ENCODE data around the gene PLXNA2.

PLXNA2 gene

GRCh38 chr1:208202333-208202995, 41.7 kb downstream of the PLXNA2 start:
- DNase-seq = no peak

DNA sequence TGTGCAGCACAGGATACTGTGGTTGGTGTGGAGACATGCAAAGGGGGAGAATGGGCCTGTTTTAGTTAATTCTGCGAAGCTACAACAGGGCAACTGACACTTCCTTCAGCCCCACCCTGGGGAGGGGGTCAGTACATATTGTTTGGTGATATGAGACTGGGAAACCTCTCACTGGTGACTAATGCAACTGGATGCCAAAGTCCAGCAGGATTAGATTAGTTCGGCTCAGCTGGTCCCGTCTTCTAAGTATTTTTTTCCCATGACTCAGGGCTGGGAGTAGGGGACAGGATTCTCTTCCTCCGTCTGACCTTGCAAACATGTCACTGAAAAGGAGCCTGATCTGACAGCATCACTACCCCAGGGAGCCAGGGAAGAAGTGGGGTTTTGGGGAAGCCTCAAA, 43.0 kb downstream of the PLXNA2 start:
- no peak for DNase-seq

DNA sequence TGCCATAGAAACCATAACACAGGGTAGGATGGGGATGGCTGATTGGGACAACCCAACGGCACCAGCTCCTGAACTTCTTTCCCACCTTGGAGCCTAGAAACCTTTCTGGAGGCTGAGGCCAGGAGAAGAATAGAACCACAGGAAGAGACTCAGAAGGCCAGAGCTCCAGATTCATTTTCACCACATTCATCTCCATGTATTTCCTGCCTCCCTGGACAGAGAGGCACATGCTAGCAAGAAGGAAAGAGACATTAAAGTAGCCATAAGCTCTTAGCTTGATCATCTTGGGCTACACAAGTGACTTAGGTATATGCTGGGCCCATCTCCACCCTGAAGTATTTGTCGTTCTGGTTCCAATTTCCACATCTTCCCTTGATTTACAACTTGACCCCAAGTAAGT, 44.1 kb downstream of the PLXNA2 start:
- DNase-seq = no peak

DNA sequence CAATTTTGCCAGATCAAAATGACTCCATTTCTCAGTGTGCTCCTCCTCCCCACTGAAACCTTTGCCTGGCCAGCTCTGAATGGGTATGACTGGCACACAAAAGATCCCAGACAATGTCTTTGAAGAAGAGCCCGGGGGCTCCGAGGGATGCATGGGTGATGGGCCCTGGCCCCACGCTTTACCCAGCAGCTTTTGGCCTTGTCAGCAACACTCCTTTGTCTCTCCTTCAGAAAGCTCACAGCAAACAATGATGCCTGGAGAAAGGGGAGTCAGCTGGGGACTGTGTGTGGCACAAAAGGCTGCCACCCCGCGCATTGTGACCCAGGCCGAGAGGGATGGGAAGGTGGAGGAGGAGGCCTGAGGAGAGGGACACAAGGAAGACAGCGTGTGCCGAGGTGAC, 45.9 kb downstream of the PLXNA2 start:
- no peak for DNase-seq

- no peak for DNase-seq
Observed at GRCh38 chr1:208194944-208195343, 49.2 kb downstream of the PLXNA2 start.

DNA sequence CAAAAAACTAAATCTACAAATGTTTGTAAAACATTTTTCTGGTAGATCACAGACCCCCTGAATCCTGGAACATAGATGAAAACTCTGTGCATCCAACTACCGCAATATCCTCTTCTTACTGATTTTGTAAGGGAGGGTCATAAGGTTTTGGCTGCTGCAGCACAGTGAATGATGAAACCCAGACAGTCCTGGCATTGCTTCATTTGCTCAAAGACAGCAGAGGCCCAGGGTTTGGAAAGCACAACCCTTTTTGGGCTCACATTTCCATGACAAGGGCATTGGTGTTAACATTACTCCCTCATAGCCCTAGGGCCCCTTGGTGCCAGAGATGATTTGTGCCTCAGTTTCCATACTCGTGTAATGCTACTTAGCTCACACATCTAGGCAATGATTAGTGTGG, 51.2 kb downstream of the PLXNA2 start:
- peak; percentile 82 to 83 for DNase-seq

GRCh38 chr1:208190784-208191183, 53.4 kb downstream of the PLXNA2 start:
- no peak for DNase-seq

DNA sequence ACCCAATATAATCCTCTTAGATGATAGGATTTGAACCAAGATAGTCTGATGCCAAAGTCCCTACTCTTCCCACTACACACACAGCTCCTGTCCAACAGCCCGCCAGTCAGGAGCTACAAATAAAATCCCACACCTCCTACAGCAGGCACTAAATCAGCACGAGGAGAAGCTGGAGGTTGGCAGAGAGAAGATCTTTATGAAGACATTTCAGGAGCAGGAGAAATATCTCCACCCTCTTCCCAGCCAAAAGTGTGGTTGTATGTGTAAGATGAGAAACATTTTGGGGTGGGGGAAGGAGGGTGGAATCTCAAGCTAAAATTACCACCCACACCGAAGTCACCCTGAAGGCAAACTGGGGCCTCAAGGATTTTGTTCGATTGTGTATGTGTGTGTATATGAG, 54.5 kb downstream of the PLXNA2 start:
- no peak for DNase-seq

- no peak for DNase-seq
Observed at GRCh38 chr1:208189183-208189582, 55.0 kb downstream of the PLXNA2 start.

GRCh38 chr1:208188607-208189006, 55.6 kb downstream of the PLXNA2 start:
- DNase-seq = no peak

DNA sequence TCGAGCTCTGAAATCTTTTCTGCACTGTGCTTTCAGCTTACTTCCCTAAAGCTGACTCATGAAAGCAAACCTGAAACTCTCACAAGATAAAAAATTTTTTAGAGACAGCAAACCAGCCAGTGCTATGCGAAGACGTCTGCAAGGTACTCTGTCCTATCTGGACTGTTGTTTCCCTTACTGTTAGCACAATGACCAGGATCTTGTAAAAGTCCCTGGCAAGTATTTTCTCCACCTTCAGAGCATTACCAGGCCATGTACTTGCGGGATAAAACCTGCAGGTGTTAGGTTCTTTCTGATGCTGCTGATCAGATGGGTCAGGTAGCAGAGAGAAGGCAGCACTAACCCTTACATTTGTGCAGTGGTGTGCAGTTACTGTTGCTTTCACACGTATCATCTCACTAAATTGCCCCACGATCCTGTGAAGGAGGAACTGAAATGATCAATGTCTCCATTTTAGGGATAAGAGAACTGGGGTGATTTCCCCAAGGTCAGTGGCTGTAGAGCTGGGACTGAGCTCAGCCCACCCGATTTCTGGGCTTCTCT, 56.6 kb downstream of the PLXNA2 start:
- DNase-seq = peak; percentile 5 to 16

DNA sequence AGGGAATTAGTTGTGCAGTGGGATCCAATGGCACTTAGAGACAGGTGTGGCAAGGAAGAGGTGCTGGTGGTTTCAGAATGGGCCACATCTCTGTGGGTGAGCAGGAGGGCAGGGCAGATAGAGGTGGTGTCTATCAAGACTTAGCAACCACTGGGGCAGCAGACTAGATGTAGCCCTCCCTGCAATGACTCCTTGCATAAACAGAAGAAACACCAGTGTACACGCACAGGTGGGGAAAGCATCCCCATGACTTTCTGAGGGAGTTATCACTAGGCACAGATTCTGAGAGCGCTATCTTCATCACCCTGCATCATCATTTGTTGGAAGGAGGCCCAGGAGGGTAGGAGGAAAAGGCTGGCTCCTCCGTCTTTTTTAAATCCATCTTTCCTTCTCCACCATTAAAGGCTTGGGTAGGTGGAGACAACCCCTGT, 58.4 kb downstream of the PLXNA2 start:
- DNase-seq = no peak

- DNase-seq = no peak
Observed at GRCh38 chr1:208184966-208185654, 59.1 kb downstream of the PLXNA2 start.

GRCh38 chr1:208183977-208184911, 59.9 kb downstream of the PLXNA2 start:
- peak; percentile 54 to 70 for DNase-seq

DNA sequence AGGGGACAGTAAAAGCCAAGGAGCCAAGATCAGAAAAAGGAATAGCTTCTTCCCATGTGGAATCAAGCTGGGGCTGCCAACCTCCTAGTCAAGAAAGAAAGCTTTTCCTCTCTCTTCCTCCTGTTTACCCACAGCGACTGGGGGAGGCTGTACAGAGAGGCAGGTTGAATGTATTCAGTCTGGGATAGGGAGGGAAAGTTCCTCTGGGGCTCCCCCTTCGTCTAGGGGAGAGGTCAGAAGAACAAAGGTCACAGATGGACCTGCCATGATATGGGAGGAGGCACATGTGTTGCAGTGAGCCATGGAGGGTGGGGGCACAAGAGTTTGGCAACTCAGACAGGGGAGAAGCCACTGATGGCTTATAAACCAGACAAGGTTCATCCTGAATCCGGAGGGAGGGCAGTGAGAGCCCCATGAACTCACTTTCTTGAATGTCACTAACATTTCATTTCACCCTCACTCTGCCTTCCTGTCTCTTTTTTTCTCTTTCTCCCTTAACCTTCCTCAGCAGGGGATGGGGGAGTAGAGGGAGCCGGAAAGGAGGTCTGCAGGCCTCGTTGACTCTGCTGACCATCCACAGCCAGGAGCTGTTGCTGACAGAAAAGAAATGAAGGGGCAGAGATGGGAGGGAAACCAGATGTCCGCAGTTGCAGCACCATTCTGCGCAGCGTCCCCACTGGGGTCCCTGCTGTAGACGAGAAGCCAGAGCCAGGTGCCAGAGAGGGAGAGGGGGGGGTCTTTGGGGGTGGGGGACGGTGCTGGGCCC, 61.1 kb downstream of the PLXNA2 start:
- DNase-seq = no peak

DNA sequence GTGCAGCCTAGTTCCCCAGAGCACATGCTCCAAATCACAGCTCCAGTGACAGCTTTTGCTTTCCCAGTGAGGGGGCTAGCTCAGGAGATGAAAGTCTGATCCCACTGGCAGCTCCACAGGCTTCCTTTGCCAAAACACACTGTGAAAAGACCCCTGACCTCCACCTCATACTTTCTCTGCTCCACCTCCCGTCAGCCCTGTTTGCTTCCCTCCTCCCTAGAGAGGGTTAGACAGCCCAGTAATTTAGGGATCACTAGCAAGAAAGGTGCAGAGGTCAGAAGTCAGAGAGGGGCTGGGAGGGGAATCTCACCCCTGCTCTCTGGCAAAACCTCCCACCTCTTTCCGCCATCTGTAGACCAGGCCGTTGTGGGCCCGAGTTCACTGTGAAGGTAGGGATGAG, 62.8 kb downstream of the PLXNA2 start:
- no peak for DNase-seq

DNA sequence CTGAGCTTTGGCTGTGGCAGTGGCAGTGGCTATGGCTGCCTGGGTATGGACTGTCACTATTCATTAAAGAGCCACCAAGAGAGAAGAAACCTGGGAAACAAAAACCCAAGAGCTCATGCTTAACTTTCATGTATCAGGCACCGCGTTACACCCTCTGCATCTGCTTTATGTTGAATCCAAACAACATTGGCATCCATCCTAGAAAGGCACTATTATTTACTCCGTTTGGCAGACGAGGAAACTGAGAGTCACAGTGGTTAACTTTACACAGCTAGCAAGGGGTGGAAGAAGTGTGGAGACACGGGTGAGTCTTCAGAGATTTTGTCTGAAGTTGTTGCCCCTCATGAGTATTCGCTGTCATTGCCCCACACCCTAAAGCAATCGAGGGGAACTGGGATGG, 63.8 kb downstream of the PLXNA2 start:
- no peak for DNase-seq

DNA sequence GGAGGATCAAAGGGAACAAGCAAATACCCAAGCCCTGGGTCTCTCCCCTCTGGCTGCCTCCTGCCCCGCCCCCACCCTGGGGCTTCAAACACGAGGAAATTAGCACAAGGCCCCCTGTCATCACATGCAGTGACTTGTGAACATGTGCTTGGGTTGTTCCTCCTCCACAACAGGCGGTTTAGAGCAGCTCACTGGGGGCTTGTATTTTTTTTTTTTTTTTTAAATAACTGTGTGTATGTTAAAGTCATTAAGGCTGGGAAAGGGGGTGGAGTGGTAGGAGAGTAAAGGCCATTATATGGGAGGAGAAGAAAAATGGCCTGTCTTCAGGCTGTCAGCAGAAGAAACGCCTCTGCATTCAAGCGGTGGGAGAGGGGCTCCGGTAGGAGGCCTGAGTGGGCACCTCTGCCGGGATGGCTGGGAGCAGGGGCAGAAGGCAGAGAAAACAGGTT, 64.2 kb downstream of the PLXNA2 start:
- DNase-seq = peak in 1 of 2 donors; percentile 16

GRCh38 chr1:208179263-208179816, 64.8 kb downstream of the PLXNA2 start:
- DNase-seq = no peak

GRCh38 chr1:208178091-208178529, 66.1 kb downstream of the PLXNA2 start:
- DNase-seq = no peak

GRCh38 chr1:208177656-208178055, 66.5 kb downstream of the PLXNA2 start:
- DNase-seq = no peak

DNA sequence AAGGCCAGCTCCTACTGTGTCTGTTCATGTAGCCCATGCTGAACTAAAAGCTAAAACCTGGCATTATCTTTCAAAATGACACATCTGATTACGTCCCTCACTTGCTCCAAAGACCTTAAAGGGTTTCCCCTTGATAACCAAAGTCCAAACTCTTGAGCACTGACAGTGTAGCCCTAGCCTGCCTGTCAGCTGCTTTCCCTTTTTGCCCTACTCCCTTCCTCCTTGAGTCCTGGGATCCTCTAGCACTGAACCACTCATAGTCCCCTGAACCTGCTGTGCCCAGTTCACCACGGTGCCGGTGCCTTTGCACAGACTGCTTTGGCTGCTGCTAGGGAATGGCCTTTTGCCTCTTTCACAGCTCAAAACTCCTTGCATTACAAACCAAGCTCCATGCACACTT, 67.5 kb downstream of the PLXNA2 start:
- no peak for DNase-seq
